SJSA1 (cell line): Measurements from ENCODE around the gene SMARCD1. TPM values are rescaled to one million over a fixed set of nuclear protein-coding genes. Genes with fewer than 3 reads are reported as not detected.

ENCODE experiments used
- DNase-seq, 2 experiments: peaks; one replicate each; pipeline ENCODE4 v3.0.0-alpha.2; 2015 to 2020; ENCODE audit warnings: low spot score in 2 of 2, low read depth in 1 of 2
- H3K27ac ChIP-seq: fragments of 250-450 bp; sonication (Bioruptor Pico); 2 replicates; pipeline ENCODE4 v1.5.1; 2020; ENCODE audit warnings: mild to moderate bottlenecking, moderate library complexity
- H3K27me3 ChIP-seq: fragments of 250-450 bp; sonication (Bioruptor Pico); replicated peaks from 2 replicates; pipeline ENCODE4 v1.5.1; 2020; ENCODE audit warnings: mild to moderate bottlenecking, moderate library complexity
- H3K36me3 ChIP-seq: fragments of 250-450 bp; sonication (Bioruptor Pico); 2 replicates; pipeline ENCODE4 v1.5.1; 2020; ENCODE audit warnings: mild to moderate bottlenecking
- H3K4me1 ChIP-seq: fragments of 250-450 bp; sonication (Bioruptor Pico); replicated peaks from 2 replicates; pipeline ENCODE4 v1.6.1; 2021; ENCODE audit warnings: mild to moderate bottlenecking
- H3K4me3 ChIP-seq: fragments of 250-450 bp; sonication (Bioruptor Pico); 2 replicates; pipeline ENCODE4 v1.5.1; 2020; ENCODE audit warnings: mild to moderate bottlenecking
- H3K9me3 ChIP-seq: fragments of 250-450 bp; sonication (Bioruptor Pico); replicated peaks from 2 replicates; pipeline ENCODE4 v1.5.1; 2020; ENCODE audit warnings: mild to moderate bottlenecking
- total RNA-seq: library from RNA; depleted of rRNA; stranded (reverse); fragments of >200 nt; shearing (Covaris generic); gene quantifications from 2 replicates; pipeline ENCODE4 v1.2.3, GENCODE V29; 2014

The SMARCD1 gene
- total RNA-seq, 1 experiment from 2014 or later: 55.7 TPM

DNA sequence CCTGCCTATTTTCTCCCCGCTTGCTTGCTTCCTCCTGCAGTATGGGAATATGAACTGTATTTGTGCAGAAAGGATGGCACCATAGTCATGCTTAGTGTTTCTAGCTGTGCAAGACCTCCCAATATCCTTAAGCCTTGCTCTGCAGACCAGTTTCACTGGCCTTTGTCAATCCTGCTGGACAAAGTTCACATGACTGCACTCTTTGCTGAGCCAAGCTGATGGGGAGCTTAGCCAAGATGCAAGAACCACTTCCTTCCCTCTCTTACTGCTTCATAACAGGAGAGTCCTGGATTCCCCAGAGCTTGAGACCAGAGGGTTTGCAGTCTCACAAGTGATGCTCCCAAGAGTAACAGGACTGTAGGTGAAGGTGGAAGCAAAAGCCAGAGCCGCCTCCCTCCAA, 24.0 kb upstream of the SMARCD1 start:
- Histone ChIP-seq H3K4me1 (peaks cover 11% of the 10 kb centered on the region), H3K27me3 (peaks cover 10% of the 10 kb centered on the region; the same call in 1 of the 2 replicates), H3K36me3 (no peaks in the 10 kb centered on the region), H3K4me3 (no peak overlapping the region), H3K27ac (no peak overlapping the region), H3K9me3 (no peaks in the 10 kb centered on the region)
- no peak for DNase-seq

GRCh38 chr12:50061946-50062686, 23.0 kb upstream of the SMARCD1 start:
- peaks cover 3% of the 10 kb centered on the region; the same call in 1 of the 2 replicates for H3K27me3 ChIP-seq
- H3K4me3 ChIP-seq: no peak overlapping the region
- no peaks in the 10 kb centered on the region for H3K9me3 ChIP-seq
- no peak overlapping the region for H3K27ac ChIP-seq
- no peak for DNase-seq
- H3K36me3 ChIP-seq: no peaks in the 10 kb centered on the region
- H3K4me1 ChIP-seq: peaks cover 14% of the 10 kb centered on the region

DNA sequence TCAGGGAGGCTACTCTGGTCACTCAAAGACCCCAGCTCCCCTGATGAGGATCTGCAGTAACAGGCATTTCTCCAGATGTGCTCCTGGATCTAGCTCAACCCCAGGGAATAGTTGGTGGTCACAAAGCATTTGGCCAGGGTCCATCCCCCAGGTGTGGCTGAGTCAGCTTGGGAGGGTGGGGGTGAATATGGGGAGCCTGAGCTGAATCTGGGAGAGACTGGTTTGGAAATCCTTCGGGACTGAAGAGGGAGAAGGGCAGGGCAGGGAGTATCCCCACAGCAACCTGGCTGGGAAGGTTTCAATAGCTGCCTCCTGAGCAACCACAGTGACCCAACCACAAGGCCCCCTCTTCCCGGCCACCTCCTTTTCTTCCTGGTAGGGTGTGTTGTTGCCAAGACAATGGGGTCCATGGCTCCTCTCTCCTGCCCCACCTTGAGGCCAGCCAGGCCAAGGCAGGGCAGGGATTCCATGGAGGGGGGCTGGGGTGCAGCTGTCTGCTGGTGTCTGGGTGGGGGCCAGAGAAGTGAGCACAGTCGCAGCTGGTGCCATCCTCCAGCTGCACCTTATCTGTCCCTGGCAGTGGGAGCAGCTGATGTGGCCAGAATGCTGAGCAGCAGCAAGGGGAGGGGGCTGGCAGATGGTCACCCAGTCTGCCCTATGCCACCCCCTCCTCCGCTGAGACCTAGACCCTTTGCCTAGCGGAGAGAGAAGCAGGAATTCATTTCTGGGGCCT, 22.2 kb upstream of the SMARCD1 start:
- Histone ChIP-seq H3K9me3 (no peaks in the 10 kb centered on the region), H3K4me1 (peaks cover 11% of the 10 kb centered on the region), H3K36me3 (no peaks in the 10 kb centered on the region), H3K27ac (no peak overlapping the region), H3K4me3 (no peak overlapping the region), H3K27me3 (no peaks in the 10 kb centered on the region)
- no peak for DNase-seq

GRCh38 chr12:50065726-50066310, 19.3 kb upstream of the SMARCD1 start:
- H3K36me3 ChIP-seq: no peaks in the 10 kb centered on the region
- no peaks in the 10 kb centered on the region for H3K9me3 ChIP-seq
- no peak overlapping the region for H3K27ac ChIP-seq
- no peak overlapping the region for H3K4me3 ChIP-seq
- no peak for DNase-seq
- H3K27me3 ChIP-seq: no peaks in the 10 kb centered on the region
- peaks cover 19% of the 10 kb centered on the region for H3K4me1 ChIP-seq

DNA sequence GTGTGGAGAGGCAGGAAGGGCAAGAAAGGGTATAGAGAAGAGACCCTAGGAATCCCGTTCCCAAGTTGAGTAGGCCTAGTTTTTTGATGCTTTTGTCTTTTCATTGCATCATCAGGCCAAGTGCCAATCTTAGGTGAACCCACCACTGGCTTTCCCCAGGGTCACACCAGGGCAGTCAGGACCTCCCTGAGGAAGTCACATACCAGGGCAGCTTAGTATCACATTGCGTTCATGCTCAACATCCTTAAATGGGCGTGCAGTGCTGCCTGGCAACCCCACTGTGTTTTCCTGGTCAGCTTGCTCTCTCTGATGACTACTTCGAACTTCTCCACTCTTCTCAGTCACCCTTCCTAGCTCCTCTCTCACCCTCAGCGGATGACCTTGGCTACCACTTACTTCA, 18.7 kb upstream of the SMARCD1 start:
- Histone ChIP-seq H3K36me3 (no peaks in the 10 kb centered on the region), H3K4me3 (no peak overlapping the region), H3K27ac (no peak overlapping the region), H3K4me1 (peaks cover 20% of the 10 kb centered on the region), H3K9me3 (no peaks in the 10 kb centered on the region), H3K27me3 (no peaks in the 10 kb centered on the region)
- DNase-seq: peak; percentile 41 to 60

DNA sequence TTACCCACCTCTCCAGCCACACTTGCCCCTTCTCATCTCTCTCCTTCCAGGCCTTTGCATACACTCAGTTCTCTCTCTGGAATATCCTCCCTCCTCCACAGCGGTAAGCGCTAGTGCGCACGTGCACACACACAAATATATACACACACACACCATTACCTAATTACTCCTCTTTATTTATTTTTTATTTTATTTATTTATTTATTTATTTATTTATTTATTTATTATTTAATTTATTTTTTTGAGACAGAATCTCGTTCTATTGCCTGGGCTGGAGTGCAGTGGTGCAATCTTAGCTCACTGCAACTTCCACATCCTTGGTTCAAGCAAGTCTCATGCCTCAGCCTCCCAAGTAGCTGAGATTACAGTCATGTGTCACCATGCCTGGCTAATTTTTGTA, 16.1 kb upstream of the SMARCD1 start:
- no peak overlapping the region for H3K27ac ChIP-seq
- H3K4me3 ChIP-seq: no peak overlapping the region
- H3K27me3 ChIP-seq: no peaks in the 10 kb centered on the region
- no peaks in the 10 kb centered on the region for H3K9me3 ChIP-seq
- H3K36me3 ChIP-seq: no peaks in the 10 kb centered on the region
- DNase-seq: no peak
- H3K4me1 ChIP-seq: peaks cover 20% of the 10 kb centered on the region

- Histone ChIP-seq H3K36me3 (no peaks in the 10 kb centered on the region), H3K4me1 (peaks cover 20% of the 10 kb centered on the region), H3K27ac (no peak overlapping the region), H3K4me3 (no peak overlapping the region), H3K9me3 (no peaks in the 10 kb centered on the region), H3K27me3 (no peaks in the 10 kb centered on the region)
- DNase-seq: no peak
These were observed 15.6 kb upstream of the SMARCD1 start for GRCh38 chr12:50069539-50069938.

- no peaks in the 10 kb centered on the region for H3K36me3 ChIP-seq
- H3K27me3 ChIP-seq: no peaks in the 10 kb centered on the region
- H3K9me3 ChIP-seq: no peaks in the 10 kb centered on the region
- peaks cover 20% of the 10 kb centered on the region for H3K4me1 ChIP-seq
- no peak overlapping the region for H3K27ac ChIP-seq
- no peak overlapping the region for H3K4me3 ChIP-seq
- DNase-seq: peak; percentile 64 to 80
These were observed 14.7 kb upstream of the SMARCD1 start for GRCh38 chr12:50070314-50071060.

DNA sequence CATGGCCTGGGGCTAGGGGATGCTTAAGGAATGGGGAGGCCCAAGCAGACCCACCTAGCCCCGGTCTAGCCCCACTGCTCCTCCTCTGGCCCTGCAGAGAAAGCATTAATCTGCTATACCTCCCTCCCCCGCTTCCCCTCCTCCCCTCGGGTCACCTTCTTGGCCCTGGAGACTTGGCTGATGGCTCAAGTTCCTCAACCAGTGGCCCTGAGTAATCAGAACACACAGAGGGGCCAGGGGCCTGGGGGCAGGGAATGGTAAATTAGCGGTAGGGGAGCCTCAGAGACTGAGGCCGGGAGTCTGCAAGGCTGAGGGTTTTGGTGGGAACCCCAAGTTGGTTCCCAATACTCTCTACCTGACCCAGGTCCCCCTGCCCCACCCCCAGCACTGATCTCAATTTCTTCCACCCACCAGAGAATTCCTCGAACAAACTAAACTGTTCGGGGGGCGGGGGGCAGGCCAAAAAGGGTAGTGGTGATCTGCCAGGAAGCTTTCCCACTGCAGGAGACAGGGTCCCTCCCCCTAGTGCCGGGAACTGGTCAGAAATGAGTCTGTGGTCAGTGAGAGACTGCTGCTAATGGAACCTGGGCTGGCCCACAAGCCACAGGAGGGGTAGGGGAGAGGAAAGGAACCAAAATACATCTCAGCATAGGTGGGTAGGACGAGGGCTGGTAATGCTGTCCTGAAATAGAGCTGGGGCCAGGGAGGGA, 12.8 kb upstream of the SMARCD1 start:
- H3K36me3 ChIP-seq: no peaks in the 10 kb centered on the region
- no peak overlapping the region for H3K27ac ChIP-seq
- peaks cover 9% of the 10 kb centered on the region for H3K4me1 ChIP-seq
- H3K9me3 ChIP-seq: no peaks in the 10 kb centered on the region
- no peaks in the 10 kb centered on the region for H3K27me3 ChIP-seq
- no peak for DNase-seq
- no peak overlapping the region for H3K4me3 ChIP-seq

- peaks cover 9% of the 10 kb centered on the region for H3K4me1 ChIP-seq
- no peak for DNase-seq
- no peak overlapping the region for H3K27ac ChIP-seq
These were observed 11.9 kb upstream of the SMARCD1 start for GRCh38 chr12:50073206-50073605.

DNA sequence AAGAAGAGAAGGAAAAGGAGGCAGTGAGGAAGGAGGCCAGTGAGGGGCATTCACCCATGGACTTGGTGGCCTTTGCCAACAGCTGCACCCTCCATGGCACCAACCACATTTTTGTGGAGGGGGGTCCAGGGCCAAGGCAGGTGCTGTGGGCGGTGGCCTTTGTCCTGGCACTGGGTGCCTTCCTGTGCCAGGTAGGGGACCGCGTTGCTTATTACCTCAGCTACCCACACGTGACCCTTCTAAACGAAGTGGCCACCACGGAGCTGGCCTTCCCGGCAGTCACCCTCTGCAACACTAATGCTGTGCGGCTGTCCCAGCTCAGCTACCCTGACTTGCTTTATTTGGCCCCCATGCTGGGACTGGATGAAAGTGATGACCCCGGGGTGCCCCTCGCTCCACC, 11.4 kb upstream of the SMARCD1 start:
- Histone ChIP-seq H3K27ac (no peak overlapping the region), H3K9me3 (no peaks in the 10 kb centered on the region), H3K4me3 (no peak overlapping the region), H3K4me1 (peaks cover 9% of the 10 kb centered on the region), H3K36me3 (no peaks in the 10 kb centered on the region), H3K27me3 (no peaks in the 10 kb centered on the region)
- no peak for DNase-seq

More at GRCh38 chr12:50073206-50073605, 11.9 kb upstream of the SMARCD1 start:
- no peak overlapping the region for H3K4me3 ChIP-seq
- no peaks in the 10 kb centered on the region for H3K27me3 ChIP-seq
- H3K36me3 ChIP-seq: no peaks in the 10 kb centered on the region
- no peaks in the 10 kb centered on the region for H3K9me3 ChIP-seq

DNA sequence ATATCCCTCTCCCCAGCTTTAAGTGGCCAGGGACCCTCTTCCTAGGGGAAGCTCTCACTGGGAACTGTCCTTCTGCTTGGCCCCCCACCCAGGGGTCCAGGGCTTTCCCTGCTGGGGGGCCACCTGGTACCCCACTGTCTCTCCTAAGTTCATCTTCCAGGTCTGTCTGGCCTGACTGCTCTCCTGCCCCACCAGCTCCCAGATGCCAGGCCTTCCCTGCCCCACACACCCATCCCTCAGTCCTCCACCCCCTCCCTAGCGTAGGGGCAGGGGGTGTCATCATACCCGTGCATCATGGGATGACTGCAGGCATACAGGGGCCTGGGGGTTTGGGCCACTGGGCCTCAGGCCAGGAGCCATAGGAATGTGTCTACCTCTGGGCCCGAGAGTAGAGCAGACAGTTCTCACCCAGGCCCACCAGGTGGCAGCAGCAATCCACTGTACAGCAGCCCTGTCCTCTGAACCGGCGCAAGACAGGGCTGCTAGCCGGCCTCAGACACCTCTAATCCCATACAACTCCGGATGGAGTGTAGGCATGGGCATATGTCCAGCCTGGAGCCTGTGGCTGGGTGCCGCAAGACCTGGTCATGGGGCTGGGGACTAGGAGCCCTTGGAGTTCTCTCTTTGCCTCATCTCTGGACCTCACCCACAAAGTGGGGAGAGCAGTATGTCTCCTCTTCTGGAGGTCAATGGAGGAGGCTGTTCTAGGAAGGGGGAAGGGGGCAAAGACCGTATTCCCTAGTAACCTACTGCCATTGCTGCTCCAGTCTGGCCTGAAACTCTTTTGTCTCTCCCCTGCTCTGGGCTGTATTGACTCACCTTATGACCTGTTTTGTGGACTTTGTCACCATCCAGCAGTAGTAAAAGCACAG, 10.0 kb upstream of the SMARCD1 start:
- Histone ChIP-seq H3K27me3 (no peaks in the 10 kb centered on the region), H3K4me1 (peaks cover 7% of the 10 kb centered on the region), H3K36me3 (no peaks in the 10 kb centered on the region), H3K4me3 (no peak overlapping the region), H3K27ac (no peak overlapping the region), H3K9me3 (no peaks in the 10 kb centered on the region)
- DNase-seq: peak; percentile 61 to 84
